ACC112 (cell line): Measurements from ENCODE around the gene SPSB3.
"Not testable (repeated sequence)": the region's sequence is repeated elsewhere in the genome, so short reads cannot be mapped to it uniquely, and the experiment has no call there.

Experiments
- H2AFZ ChIP-seq: fragments of 200-600 bp; sonication (generic); one replicate; pipeline ENCODE4 v1.6.0; 2017; ENCODE audit warnings: antibody characterized with exemption, low read length; ENCODE audit not compliant: unreplicated experiment
- H3K27ac ChIP-seq: fragments of 200-600 bp; sonication (generic); 2 replicates; pipeline ENCODE4 v1.5.1; 2014; ENCODE audit warnings: low read depth, mild to moderate bottlenecking, antibody characterized with exemption, low read length, moderate library complexity
- H3K27me3 ChIP-seq: fragments of 200-600 bp; sonication (generic); 2 replicates; pipeline ENCODE4 v1.6.1; 2014; ENCODE audit warnings: mild to moderate bottlenecking, antibody characterized with exemption, low read length, moderate library complexity, mixed read lengths; ENCODE audit not compliant: insufficient read depth
- H3K36me3 ChIP-seq: fragments of 200-600 bp; sonication (generic); 2 replicates; pipeline ENCODE4 v1.6.1; 2016; ENCODE audit warnings: mild to moderate bottlenecking, antibody characterized with exemption, low read length, moderate library complexity, mixed read lengths; ENCODE audit not compliant: insufficient read depth
- H3K4me1 ChIP-seq: fragments of 200-600 bp; sonication (generic); one replicate; pipeline ENCODE4 v1.6.1; 2016; ENCODE audit warnings: low read length, mixed read lengths; ENCODE audit not compliant: insufficient read depth, unreplicated experiment, control insufficient read depth
- H3K4me3 ChIP-seq: fragments of 200-600 bp; sonication (generic); 2 replicates; pipeline ENCODE4 v1.5.1; 2014; ENCODE audit warnings: mild to moderate bottlenecking, low read depth, low read length
- H3K79me2 ChIP-seq: fragments of 200-600 bp; sonication (generic); one replicate; pipeline ENCODE4 v1.6.0; 2016; ENCODE audit warnings: low read length; ENCODE audit not compliant: control insufficient read depth, unreplicated experiment, insufficient read depth

The SPSB3 gene

GRCh38 chr16:1745181-1745899, 37.0 kb downstream of the SPSB3 start:
- H3K27ac ChIP-seq, result peak overlapping the region; percentile 69
- H3K36me3 ChIP-seq, result no peaks in the 10 kb centered on the region; the same call in 1 of the 2 replicates
- H2AFZ ChIP-seq, result no peak overlapping the region
- no peak overlapping the region for H3K4me3 ChIP-seq
- no peaks in the 10 kb centered on the region for H3K27me3 ChIP-seq
- H3K79me2 ChIP-seq, result peaks cover 3% of the 10 kb centered on the region
- peaks cover 11% of the 10 kb centered on the region for H3K4me1 ChIP-seq

- Histone ChIP-seq H2AFZ (no peak overlapping the region), H3K79me2 (peaks cover 3% of the 10 kb centered on the region), H3K27me3 (no peaks in the 10 kb centered on the region), H3K4me1 (peaks cover 11% of the 10 kb centered on the region), H3K4me3 (no peak overlapping the region), H3K36me3 (no peaks in the 10 kb centered on the region; the same call in 1 of the 2 replicates), H3K27ac (no peak overlapping the region)
Measured at GRCh38 chr16:1744338-1744840, 38.0 kb downstream of the SPSB3 start.

- no peaks in the 10 kb centered on the region; the same call in 1 of the 2 replicates for H3K36me3 ChIP-seq
- H3K79me2 ChIP-seq, result peaks cover 3% of the 10 kb centered on the region
- H3K4me3 ChIP-seq, result no peak overlapping the region
- H3K4me1 ChIP-seq, result peaks cover 11% of the 10 kb centered on the region
- no peak overlapping the region for H3K27ac ChIP-seq
- no peaks in the 10 kb centered on the region for H3K27me3 ChIP-seq
- no peak overlapping the region for H2AFZ ChIP-seq
Measured at GRCh38 chr16:1743376-1744337, 38.7 kb downstream of the SPSB3 start.

- Histone ChIP-seq H3K27me3 (no peaks in the 10 kb centered on the region), H3K79me2 (peaks cover 3% of the 10 kb centered on the region), H3K27ac (no peak overlapping the region), H3K4me3 (no peak overlapping the region), H3K36me3 (no peaks in the 10 kb centered on the region; the same call in 1 of the 2 replicates), H3K4me1 (peaks cover 11% of the 10 kb centered on the region), H2AFZ (no peak overlapping the region)
Measured at GRCh38 chr16:1741553-1742165, 40.7 kb downstream of the SPSB3 start.

- Histone ChIP-seq H3K36me3 (no peaks in the 10 kb centered on the region), H2AFZ (no peak overlapping the region), H3K79me2 (peaks cover 3% of the 10 kb centered on the region), H3K27me3 (no peaks in the 10 kb centered on the region), H3K4me1 (peaks cover 7% of the 10 kb centered on the region), H3K4me3 (no peak overlapping the region), H3K27ac (no peak overlapping the region)
Measured at GRCh38 chr16:1740781-1741490, 41.4 kb downstream of the SPSB3 start.

- H3K4me1 ChIP-seq, result no peaks in the 10 kb centered on the region
- peaks cover under 1% of the 10 kb centered on the region; the same call in 1 of the 2 replicates for H3K36me3 ChIP-seq
- H3K27ac ChIP-seq, result no peak overlapping the region
- peaks cover 6% of the 10 kb centered on the region for H3K79me2 ChIP-seq
- H3K27me3 ChIP-seq, result no peaks in the 10 kb centered on the region
- no peak overlapping the region for H2AFZ ChIP-seq
- H3K4me3 ChIP-seq, result no peak overlapping the region
Measured at GRCh38 chr16:1740234-1740633, 42.1 kb downstream of the SPSB3 start.

GRCh38 chr16:1734816-1735215, 47.6 kb downstream of the SPSB3 start:
- H3K79me2 ChIP-seq, result peaks cover 6% of the 10 kb centered on the region
- peaks cover 28% of the 10 kb centered on the region; the same call in 1 of the 2 replicates for H3K36me3 ChIP-seq
- H3K27ac ChIP-seq, result no peak overlapping the region
- H2AFZ ChIP-seq, result no peak overlapping the region
- H3K27me3 ChIP-seq, result no peaks in the 10 kb centered on the region
- H3K4me1 ChIP-seq, result no peaks in the 10 kb centered on the region
- no peak overlapping the region for H3K4me3 ChIP-seq

GRCh38 chr16:1734123-1734522, 48.2 kb downstream of the SPSB3 start:
- Histone ChIP-seq H3K4me1 (no peaks in the 10 kb centered on the region), H3K79me2 (peaks cover 6% of the 10 kb centered on the region), H3K4me3 (no peak overlapping the region), H3K27ac (no peak overlapping the region), H2AFZ (no peak overlapping the region), H3K36me3 (peaks cover 30% of the 10 kb centered on the region; the same call in 1 of the 2 replicates), H3K27me3 (no peaks in the 10 kb centered on the region)

- not testable (repeated sequence) for H3K27ac ChIP-seq, H3K79me2 ChIP-seq, H2AFZ ChIP-seq, H3K27me3 ChIP-seq, H3K4me1 ChIP-seq, H3K4me3 ChIP-seq
- H3K36me3 ChIP-seq, result peaks cover 30% of the 10 kb centered on the region; the same call in 1 of the 2 replicates
Measured at GRCh38 chr16:1732551-1732987, 49.8 kb downstream of the SPSB3 start.

GRCh38 chr16:1732071-1732470, 50.3 kb downstream of the SPSB3 start:
- H3K36me3 ChIP-seq, result peaks cover 30% of the 10 kb centered on the region; the same call in 1 of the 2 replicates
- H2AFZ ChIP-seq, result no peak overlapping the region
- H3K79me2 ChIP-seq, result peaks cover 6% of the 10 kb centered on the region
- H3K27me3 ChIP-seq, result no peaks in the 10 kb centered on the region
- H3K4me1 ChIP-seq, result no peaks in the 10 kb centered on the region
- no peak overlapping the region for H3K27ac ChIP-seq
- H3K4me3 ChIP-seq, result no peak overlapping the region
